GM18508 (cell line): ENCODE measurements around the gene LRRC45.
A peak's percentile ranks its signal among the peaks of the same experiment; 100 is the strongest.

Experiments used
- ATAC-seq: cut with Tn5 transposase; IDR thresholded peaks from one replicate; pipeline ENCODE4 v1.9.1; 2021; ENCODE audit warnings: moderate number of reproducible peaks; ENCODE audit not compliant: insufficient read depth, unreplicated experiment

LRRC45 gene

DNA sequence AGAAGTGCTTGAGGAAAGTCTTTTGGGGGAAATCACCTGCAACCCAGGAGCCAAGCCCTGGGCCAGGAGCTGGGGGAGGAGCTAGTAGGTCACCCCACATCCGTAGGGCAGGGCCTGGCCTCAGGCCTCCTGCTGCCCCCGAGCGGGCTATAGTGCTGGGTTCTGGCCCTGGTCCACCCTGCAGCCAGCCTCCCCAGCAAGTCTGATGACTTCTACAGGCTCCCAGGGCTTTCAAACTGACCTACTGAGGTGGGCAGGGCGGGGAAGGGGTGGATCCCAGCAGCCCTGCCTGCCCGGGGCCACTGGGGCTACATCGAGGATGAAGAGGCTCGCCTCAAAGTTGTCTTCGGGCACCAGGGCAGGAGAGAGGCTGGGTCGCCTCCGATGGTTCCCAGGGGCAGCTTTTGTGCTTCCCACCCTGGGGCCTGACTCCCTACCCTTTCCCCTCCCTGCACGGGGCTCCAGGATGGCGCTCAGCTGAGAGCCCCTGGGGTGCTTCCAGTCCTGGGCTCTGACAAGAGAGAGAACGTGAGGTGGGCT, 5.4 kb upstream of the LRRC45 start:
- ATAC-seq = no peak

DNA sequence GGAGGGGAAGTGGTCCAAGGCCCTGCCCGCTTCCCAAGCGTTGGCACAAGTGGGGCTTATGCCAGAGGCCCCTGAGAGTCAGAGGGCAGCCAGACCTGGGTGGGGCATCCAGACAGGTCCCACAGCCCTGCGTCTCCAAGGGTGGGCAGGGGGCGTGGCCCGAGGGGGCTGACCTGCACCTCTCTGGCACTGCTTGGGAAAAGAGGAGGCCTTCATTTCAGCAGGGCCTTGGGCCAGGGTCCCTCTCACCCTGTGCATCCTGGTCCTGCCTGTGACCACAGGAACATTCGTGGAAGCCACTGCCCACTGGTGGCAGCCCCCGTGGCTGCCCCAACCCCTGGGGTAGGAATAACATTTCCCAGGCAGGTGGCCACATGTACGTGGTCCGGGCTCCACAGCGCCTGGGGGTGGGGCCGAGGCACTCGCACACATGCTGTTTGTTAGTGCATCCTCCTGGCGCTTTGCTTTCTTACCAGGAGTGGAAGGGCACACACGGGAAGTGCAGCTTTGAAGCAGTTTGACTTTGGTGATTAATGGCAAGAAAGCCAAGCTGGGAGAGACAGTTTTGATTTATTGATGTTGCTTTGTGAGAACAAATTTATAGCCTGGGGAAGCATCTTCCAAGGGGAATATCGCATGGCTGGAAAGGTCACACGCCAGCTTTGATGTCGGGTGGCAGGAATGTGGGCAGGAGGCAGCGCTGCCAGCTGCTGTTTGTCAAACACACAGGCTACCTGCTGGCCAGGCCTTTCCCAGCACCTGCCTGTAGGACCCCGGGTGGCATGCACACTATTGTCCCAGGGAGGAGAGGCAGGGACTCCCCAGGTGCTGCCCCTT, 4.7 kb upstream of the LRRC45 start:
- no peak for ATAC-seq

DNA sequence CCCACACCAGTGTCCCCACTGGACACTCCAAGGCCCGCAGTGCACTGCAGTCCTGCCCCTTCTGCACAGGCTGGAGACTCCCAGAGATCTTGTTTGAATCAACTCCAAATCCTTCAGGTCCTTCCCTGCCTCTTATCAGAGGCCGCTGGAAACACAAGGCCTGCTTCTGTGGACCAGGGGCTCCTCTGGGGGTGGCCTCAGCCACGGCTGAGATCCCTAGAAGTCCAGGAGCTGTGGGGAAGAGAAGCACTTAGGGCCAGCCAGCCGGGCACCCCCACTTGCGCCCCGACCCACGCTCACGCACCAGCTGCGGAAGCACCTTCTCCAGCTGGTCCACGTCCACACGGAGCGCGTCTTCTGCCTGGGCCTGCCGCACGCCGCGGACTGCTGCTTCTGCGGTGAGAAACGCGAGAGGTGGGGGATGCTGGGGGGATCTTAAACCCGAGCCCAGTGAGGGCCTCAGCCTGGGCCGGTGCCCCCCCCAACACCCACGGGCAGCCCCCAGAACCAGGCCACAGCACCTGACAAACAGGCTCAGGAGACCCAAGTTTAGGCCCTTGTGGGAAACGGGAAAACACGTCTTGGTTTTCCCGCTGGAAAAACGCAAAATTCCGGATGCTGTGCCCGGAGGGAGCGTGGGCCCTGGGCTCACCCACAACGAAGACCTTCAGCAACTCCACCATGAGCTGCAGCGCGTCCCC, 4.0 kb upstream of the LRRC45 start:
- no peak for ATAC-seq

DNA sequence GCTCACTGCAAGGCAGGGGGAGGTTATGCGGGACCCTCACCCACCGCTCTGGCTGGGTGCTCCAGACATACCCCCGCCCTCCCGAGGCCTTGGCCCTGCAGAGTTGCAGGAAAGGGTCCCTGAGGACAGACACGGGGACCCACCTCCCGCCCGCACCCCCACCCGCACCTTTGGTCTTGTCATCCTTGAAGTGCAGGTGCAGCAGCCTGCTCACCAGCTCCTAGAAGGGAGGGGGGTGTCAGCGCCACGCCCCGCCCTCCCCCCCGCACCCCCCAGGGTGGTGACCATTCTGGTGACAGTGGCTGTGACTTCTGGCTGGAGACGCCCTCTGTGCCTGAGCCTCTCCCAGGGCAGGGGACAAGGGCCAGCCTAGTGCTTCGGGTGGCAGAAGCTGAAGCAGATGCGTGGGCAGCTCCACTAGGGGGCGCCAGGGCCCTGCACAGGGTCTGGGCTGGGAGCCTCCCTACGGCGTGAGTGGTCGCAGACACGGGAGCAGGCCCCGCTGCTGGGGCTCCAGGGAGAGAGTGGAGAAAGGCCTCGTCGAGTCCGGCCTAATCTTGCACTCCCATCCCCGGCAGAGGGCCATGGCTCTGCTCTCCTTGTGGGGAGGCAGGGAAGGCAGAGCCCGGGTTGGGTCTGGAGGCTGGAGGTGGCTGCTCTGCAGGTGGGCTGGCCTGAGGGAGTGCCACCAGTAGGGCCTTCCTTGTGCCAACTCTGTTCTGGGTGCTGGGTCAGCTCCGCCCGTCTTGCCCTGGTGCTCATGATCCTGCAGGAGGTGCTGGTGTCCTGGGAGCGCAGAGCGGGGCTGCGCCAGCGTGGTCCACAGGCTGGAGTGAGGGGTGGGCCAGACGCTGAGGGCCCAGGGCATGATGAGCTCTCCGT, 3.2 kb upstream of the LRRC45 start:
- no peak for ATAC-seq

DNA sequence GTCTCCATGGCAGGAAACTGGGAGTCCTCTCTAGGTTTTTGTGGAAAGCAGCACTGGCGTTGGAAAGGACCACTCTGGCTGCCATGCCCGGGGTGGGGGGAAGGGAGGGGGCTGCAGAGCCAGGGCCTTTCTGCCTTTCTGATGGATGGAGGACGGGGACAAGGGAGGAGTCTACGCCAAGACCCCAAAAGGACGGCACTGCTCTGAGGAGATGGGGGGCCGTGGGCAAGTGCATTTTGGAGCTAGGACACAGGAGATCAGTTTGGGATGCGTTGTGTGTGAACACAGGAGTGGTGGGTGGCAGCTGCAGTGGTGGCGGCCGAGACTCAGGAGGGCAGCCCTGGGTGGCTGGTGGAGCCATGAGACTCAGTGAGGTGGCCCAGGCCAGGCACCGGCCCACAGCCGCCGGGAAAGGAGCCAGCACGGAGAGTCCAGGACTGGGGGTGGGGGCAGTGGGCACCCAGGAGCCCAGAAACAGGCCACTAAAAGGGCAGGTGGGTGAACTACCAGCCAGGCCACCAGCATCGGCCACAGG, 2.5 kb upstream of the LRRC45 start:
- ATAC-seq = no peak

DNA sequence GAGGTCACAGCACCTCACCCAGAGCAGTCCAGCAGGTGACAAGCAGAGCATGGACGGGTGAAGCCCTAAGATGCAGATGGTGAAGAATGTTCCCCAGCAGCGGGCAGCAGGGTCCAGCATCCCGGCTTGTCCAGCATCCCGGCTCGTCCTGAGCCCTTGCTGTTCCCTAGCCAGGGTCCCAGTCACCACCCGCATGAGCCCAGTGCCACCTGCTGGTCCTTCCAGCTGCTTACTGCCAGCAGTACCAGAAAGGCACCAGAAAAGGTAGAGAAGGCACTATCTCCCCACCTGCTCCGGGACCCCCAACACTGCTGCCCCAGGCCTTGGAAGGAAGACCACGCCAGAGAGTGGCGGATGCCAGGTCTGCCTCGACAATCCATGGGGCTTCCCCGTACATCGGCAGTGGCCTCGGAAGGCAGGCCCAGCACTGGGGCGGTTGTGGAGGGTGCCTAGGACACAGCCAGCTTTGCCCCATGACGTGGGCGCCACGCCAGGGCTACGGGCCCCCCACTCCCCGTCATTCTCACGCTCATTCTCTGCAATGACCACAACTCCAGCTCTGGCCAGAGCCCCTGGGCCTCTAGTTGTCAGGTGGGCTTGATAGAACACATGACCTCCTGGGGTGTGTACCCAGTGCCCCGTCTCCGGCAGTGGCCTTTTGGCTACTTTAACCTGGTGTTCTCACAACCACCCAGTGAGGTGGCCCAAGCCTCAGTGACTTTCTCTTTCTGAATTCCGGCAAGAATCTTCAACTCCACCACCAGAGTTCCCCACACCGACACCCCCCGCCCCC, 1.8 kb upstream of the LRRC45 start:
- ATAC-seq = no peak

DNA sequence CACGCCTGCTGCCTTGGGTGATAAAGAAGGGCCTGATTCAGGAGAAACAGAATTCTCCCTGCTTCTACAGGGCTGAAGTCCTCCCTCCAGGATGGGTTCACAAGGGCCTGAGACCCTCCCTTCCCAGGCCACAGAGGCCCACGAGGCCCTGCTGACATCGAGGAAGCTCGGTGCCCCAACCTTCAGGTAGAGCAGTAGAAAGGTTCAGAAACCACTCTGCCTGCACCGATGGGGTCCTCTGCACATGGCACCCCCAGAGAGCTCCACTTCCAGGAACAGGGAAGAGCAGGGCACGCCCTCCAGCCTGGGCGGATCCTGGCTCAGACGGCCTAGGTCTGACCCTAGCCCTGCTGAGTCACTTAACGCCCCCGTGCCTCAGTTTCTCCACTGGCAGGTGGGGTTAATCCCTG, 1.2 kb upstream of the LRRC45 start:
- no peak for ATAC-seq

DNA sequence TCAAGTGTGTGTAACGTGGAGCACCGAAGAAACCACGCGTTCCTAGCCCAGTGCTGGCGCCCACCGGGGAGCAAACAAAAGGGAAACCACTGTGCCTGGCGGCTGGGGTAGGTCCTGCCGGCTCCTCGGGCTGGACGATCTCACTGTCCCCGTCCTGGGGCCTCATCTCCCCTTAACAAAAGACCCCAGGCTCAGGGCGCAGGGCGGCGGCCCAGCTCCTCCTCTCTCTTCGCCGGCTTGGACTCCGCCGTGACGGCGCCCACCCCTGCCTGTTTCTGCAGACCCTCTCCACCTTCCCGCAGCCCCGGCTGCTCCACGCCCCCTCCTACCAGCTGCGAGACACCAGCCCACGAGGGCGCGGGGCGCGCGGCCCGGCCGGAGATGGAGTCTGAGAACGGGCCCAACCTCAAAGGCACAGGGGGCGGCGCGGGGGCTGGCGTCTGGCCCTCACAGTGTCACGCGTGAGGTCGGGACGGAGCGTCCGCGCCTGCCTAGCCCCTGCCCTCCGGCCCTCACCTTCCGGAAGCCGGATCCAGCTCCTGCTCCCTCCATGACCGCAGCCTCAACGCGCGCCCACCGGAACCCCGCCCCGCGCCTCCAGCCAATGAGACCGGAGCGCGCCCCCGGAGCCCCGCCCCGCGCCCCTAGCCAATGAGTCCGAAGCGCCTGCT, 660 bp upstream of the LRRC45 start, which contains the start of gene CENPX:
CENPX (minus strand) TSS at position 569 of the 671 bp plus-strand sequence; CDS start at position 552, 17 bp downstream.
- ATAC-seq = peak; percentile 11

DNA sequence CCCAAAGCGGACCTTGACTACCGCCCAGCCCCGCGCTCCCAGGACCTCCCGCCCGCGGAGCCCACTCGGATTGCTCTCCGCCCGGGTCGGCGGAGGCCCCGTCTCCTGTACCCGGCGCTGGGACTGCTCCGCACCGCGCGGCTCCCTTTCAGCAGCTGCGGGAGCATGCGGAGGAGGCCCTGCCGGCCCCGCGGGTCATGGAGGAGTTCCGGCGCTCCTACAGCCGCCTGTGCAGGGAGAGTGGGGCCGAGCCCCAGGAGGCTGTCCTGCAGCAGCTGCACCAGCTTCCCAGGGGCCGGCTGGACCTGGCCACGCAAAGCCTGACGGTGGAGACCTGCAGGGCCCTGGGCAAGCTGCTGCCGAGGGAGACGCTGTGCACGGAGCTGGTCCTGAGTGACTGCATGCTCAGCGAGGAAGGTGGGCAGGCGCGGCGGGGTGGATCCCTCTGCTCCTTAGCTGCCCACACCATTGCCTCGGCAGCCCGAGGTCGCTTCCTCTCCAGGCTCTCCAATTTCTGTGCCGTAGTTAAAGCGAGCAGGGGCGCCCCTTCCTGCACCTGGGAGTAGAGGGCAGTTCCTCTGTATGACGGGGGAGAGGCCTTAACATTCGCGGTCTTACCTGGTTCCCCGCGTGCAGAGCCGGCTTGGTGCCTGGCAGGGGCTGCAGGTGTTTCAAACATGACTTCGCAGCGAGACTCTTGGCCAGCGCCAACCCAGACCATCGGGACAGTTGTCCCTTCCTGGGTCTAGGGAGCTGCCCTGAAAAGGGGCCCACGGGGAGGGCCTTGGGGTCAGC, 539 bp downstream of the LRRC45 start:
- ATAC-seq = no peak

DNA sequence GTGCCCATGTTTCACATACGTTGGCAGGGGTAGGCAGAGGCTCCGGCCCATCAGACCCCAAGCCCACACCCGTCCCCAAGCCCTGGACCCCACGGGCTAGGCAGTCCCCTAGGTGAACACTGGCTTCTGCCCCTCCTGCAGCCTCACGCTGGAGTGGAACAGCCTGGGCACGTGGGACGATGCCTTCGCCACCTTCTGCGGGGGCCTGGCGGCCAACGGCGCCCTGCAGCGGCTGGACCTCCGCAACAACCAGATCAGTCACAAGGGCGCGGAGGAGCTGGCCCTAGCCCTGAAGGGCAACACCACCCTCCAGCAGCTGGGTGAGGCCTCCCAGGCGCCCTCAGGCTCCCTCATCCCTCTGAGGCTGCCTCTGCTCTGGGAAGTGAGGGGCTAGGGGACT, 1.8 kb downstream of the LRRC45 start:
- ATAC-seq = no peak

DNA sequence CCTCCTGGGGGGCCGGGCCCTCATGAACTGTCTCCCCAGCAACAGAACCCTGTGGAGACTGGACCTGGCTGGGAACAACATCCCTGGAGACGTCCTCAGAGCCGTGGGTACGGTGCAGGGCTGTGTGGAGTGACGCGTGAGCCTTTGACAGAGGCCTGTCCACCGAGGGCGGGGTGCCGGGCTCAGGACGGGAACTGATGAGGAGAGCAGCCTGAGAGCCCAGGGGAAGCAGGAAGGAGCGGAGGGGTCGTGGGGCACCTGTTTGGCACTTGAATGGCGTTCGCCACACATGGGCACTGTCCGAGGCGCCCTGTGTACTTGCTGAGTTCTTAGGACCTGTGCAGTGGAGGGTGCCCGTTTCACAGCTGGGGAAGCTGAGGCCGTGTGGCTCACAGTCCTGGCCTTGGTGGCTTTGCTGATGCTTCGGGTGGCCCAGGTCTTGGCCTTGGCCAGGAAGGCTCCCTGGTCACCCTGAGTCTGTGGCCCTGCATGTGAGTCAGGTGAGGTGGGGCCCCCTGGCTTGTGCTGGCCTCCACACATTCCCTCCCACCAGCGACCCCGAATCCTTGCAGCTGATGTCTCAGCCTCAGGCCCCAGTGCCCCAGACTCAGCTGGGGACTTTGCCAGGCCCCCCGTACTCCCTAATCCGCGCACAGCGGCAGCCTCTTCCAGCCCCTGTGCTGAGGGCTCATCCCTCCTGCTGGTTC, 2.4 kb downstream of the LRRC45 start:
- ATAC-seq = no peak

DNA sequence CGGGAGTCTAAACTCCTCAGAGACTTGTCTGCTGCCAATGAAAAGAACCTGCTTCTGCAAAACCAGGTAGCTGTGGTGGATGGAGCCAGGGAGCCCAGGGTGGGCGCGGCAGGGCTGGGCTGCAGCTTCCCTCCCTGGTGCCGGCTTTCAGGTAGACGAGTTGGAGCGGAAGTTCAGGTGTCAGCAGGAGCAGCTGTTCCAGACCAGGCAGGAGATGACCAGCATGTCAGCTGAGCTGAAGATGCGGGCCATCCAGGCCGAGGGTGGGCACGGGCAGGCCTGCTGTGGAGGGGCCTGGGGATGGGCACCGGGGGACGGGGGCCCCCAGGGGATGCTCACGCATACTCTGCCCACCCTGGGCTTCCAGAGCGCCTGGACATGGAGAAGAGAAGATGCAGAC, 5.1 kb downstream of the LRRC45 start:
- ATAC-seq = no peak

DNA sequence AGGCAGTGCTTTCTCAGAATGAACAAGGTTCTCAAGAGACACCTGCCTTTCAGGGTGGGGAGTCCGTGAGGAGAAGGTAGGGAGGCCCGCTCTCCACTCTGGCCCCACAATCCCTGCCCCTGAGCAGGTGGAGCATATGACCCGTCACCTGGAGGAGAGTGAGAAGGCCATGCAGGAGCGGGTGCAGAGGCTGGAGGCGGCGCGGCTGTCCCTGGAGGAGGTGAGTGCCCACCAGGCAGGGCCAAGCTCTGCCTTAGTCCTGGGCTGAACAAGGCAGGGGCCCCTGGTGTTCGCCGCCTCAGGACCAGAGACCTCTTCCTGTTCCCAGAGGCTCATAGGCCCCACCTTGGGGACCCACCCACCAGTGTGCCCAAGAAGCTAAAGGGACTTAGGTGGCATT, 5.9 kb downstream of the LRRC45 start:
- ATAC-seq = no peak

DNA sequence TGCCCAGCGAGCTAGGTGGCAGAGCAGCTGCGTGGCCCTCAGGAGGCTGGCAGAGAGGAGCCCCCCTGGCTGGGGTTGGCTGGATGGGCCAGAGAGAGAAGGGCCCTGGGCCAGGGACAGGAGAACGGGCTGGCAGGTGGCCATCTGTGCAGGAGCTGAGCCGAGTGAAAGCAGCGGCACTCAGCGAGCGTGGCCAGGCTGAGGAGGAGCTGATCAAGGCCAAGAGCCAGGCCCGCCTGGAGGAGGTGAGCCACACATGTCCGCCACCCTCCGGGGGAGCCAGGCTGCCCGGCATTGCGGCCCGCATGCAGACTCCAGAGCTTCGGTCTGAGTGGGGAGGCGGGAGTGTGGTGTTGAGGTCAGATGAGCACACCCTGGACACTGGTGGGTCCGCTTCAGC, 6.3 kb downstream of the LRRC45 start:
- ATAC-seq = no peak

DNA sequence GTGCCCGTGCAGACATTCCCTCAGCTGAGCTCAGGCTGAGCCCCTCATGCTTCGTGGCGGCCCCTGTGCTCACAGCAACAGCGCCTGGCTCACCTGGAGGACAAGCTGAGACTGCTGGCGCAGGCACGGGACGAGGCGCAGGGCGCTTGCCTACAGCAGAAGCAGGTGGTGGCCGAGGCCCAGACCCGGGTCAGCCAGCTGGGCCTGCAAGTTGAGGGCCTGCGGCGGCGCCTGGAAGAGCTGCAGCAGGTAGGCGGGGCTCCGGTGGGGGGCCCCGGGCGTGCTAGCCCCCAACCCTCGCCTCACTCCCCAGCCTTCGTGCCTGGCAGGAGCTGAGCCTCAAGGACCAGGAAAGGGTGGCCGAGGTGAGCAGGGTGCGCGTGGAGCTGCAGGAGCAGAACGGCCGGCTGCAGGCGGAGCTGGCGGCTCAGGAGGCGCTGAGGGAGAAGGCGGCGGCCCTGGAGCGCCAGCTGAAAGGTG, 6.9 kb downstream of the LRRC45 start:
- no peak for ATAC-seq

DNA sequence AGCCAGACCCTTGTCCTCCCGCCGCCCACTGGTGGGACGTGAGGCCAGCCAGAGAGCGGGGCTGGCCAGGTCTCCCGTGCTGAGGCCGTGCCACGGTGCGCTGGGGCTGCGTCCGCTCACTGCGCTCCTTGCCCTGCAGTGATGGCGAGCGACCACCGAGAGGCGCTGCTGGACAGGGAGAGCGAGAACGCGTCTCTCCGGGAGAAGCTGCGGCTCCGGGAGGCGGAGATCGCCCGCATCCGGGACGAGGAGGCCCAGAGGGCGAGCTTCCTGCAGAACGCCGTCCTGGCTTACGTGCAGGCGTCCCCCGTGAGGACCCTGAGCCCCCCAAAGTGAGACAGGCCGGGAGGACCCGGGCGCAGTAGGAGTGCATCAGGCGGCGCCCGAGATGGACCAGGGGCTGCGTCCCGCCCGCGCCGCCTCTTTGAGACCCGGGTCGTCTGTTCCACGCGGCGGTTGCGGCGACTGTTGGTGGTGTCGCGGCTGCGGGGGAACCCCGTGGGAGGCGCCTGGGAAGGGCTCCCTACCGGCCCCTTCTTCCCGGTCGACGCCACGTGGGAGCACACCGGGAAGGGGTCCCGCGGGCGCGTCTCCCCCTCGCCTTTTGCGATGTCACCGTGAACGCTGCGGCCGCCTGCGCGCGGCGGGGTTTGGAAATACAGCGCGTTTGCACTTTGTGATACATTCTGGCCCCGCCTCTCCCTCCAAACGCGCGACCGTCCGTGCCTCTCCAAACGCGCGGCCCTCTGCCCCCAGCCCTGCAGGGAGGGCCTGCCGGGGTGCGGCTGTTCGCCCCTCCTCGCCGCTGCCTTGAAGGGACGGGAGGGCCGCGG, 7.6 kb downstream of the LRRC45 start:
- no peak for ATAC-seq
